GM10847 (cell line): ENCODE data around the gene TMEM229A.

Experiments used
- POLR2A ChIP-seq: IDR thresholded peaks from 2 replicates; pipeline ENCODE4 v1.6.1; 2011; ENCODE audit not compliant: insufficient read length; ENCODE audit errors: extremely low read depth

The TMEM229A gene

GRCh38 chr7:124032369-124033094, at the start of gene TMEM229A:
Gene TMEM229A (minus strand): TSS chr7:124033067. CDS start chr7:124033003, 64 bp downstream.
- TF ChIP-seq POLR2A = no peak

- no peak for TF ChIP-seq POLR2A
Observed at GRCh38 chr7:124077546-124077945, 44.7 kb upstream of the TMEM229A start.

- no peak for TF ChIP-seq POLR2A
Observed at GRCh38 chr7:124076841-124077240, 44.0 kb upstream of the TMEM229A start.

- no peak for TF ChIP-seq POLR2A
Observed at GRCh38 chr7:124074007-124074406, 41.1 kb upstream of the TMEM229A start.

- TF ChIP-seq POLR2A = no peak
Observed at GRCh38 chr7:124073310-124073645, 40.4 kb upstream of the TMEM229A start.

DNA sequence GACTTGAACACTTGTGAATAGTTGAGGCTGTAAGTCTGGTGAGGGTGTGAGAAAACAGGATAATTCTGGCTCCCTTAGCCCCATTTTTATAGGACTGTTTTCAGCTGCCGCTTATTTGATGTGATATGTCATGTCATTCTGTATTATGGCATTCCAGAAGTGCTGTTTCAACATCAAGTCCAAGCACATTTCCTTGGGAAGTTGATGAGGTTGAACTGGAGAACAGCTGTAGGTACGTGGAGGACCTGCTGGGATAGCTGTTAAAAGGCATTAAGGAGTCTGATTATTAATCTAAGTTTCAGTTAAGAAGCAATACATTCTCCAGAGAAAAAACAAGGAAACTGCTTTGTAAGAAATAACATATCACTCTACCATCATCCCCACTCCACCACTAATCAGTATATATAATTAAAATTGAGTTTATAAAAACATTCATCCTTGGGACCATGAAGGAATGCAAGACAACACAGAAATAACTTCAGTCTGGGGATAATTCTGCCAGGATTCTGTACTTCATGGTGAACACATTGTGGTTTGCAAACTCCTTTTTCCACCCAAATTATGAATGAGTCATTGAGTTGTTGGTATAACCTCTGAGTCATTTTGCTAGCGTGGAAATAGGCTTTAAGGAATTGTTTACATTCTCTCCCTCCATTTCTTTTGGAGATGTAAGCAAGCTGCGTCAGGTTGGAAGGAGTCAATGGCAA, 39.9 kb upstream of the TMEM229A start:
- TF ChIP-seq POLR2A = no peak

GRCh38 chr7:124071843-124072242, 39.0 kb upstream of the TMEM229A start:
- no peak for TF ChIP-seq POLR2A

DNA sequence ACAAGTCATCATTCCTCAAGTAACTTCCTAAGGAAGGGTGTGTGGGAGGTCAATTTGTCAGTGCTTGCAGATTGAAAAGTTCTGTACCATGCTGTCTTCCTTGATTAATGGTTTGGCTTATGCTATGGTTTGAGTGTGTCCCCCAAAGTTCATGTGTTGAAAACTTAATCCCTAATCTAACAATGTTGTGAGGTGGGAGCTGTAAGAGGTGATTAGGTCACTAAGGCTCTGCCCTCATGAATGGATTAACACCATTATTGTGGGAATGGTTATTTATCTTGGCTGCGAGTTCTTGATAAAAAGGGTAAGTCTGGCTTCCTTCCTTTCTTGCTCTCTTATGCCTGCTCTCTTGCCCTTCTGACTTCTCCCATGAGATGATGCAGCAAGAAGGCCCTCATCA, 29.3 kb upstream of the TMEM229A start:
- no peak for TF ChIP-seq POLR2A

- TF ChIP-seq POLR2A = no peak
Observed at GRCh38 chr7:124060528-124060927, 27.7 kb upstream of the TMEM229A start.

- TF ChIP-seq POLR2A = no peak
Observed at GRCh38 chr7:124059375-124059774, 26.5 kb upstream of the TMEM229A start.

DNA sequence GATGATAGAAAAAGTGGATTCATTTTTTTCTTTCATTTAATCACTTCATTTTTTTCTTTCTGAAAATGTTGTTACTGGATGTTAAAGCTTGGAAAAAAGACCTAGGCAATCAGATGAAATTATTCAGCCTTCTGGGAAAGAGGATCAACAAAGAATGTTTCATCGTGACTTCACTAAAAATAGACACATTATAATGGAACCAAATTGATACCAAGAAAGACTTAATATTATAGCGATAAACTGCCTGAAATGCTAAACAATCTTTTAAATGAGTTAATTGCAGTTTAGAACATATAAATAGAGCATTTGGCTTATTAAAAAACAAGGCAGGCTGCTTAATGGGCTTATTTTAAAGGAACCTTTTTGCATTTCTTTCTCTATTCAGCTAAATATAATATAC, 25.6 kb upstream of the TMEM229A start:
- no peak for TF ChIP-seq POLR2A

DNA sequence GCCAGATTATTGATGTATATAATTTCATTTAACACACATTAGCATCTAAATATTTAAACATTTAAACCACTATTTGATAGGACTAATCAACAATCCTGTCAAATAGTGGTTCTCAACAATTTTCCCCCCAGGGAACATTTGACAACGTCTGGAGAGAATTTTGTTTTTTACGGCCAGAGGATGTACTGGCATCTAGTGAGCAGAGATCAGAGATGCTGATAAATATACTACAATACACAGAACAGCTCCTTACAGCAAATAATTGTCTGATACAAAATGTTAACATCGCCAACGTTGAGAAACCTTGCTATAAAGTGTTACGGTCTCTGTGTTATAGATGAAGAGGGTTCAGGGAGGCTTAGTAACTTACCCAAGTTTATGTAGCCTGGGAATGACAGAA, 25.0 kb upstream of the TMEM229A start:
- no peak for TF ChIP-seq POLR2A

DNA sequence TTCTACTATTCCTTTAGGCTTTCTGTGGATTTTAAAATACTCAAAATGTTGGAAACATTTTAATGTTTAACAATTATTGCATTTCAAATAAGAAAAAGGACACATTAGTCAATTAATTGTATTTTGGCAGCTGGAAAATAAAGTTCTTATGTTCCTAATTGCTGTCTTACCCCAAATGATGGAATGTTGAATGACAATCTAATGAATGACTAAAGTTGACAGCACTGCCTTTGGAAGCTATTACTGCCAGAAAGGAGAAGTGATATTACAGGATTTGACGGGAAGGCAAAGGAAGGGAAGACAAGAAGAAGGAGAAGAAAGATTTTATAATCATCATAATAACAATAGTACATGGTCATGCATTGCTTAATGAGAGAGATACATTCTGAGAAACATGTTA, 23.4 kb upstream of the TMEM229A start:
- no peak for TF ChIP-seq POLR2A

GRCh38 chr7:124051681-124052377, 19.0 kb upstream of the TMEM229A start:
- no peak for TF ChIP-seq POLR2A

- no peak for TF ChIP-seq POLR2A
Observed at GRCh38 chr7:124042826-124043225, 10.0 kb upstream of the TMEM229A start.

- no peak for TF ChIP-seq POLR2A
Observed at GRCh38 chr7:124041439-124041838, 8.6 kb upstream of the TMEM229A start.

- no peak for TF ChIP-seq POLR2A
Observed at GRCh38 chr7:124035706-124036105, 2.8 kb upstream of the TMEM229A start.

DNA sequence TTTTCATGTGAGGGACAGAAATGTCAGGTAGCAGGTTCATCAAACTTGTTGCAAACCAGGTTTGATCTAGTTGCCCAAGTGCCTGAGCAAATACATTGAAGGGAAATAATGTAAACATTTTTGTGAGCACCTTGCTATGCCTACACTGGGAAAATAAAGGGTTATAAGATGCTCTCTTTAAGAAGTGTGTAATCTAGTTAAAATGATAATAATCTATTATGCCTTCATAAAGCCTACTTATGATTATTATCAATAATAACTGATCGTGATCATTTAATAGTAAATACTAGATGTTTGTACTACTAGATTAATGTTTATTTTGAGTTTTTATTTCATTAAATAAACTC, 1.9 kb upstream of the TMEM229A start:
- no peak for TF ChIP-seq POLR2A
